SK-N-MC (cell line): ENCODE measurements around the gene PTPA.

ENCODE experiments used
- EZH2 ChIP-seq: fragments of 200-600 bp; sonication (generic); IDR thresholded peaks from one replicate; pipeline ENCODE4 v1.6.1; 2017; ENCODE audit warnings: antibody characterized with exemption
- POLR2AphosphoS5 ChIP-seq: IDR thresholded peaks from 2 replicates; pipeline ENCODE4 v1.6.1; 2012; ENCODE audit warnings: mild to moderate bottlenecking, low read depth, low read length, borderline replicate concordance

- TF ChIP-seq POLR2AphosphoS5 (no peak), EZH2 (no peak)
Measured at GRCh38 chr9:129170229-129170628, 59.0 kb downstream of the PTPA start.
